Measurements from ENCODE around the gene IRF3. TPM values are rescaled to one million over a fixed set of nuclear protein-coding genes. Genes with fewer than 3 reads are reported as not detected.
"Not testable (repeated sequence)": the region's sequence is repeated elsewhere in the genome, so short reads cannot be mapped to it uniquely, and the experiment has no call there.

IRF3 gene
- total RNA-seq, 1 donor from 2014 or later, result 73.8 TPM

DNA sequence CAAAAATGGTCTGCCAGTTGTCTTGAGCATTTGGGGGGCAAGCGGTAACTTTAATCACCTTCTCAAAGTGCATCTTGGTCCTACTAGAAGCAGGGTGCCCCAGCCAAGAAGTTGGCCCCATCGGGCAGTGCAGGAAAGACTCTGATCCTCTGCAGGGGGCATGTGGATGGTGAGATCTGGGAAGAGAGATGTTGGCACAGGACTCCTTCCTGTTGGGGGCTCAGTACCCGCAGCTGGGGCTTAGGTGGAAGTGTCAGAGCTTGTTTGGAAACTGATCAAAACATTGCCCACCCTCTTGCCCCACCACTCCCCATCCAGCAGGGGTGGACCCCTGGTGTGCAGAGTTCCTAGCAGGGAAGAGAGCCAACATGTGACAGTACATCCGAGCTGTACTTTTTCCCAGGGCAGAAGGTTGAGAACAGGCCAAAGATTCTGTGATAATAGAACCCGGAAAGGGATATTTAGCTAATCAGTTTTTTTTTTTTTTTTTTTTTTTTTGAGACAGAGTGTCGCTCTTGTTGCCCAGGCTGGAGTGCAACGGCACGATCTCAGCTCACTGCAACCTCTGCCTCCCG, 34.6 kb downstream of the IRF3 start:
- no peak for DNase-seq (ENCODE audit: low read depth)
- no peak overlapping the region for H3K4me3 ChIP-seq (ENCODE audit: low read depth, low read length)
- no peak for TF ChIP-seq CTCF (conservative IDR thresholded peaks at IDR 0.05; ENCODE audit: low read depth, low read length)

DNA sequence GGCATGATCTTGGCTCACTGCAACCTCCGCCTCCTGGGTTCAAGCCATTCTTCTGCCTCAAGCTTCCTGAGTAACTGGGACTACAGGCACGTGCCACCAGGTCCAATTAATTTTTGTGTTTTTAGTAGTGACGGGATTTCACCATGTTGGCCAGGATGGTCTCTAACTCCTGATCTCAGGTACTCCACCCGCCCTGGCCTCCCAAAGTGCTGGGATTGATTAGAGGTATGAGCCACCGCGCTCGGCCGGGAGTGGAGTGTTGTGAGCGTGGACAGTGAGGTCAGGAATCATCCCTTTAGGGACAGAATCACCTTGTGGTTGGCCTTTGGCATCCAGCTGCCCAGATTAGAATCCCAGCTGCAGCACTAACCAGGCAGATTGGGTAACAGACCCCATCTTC, 36.0 kb downstream of the IRF3 start:
- no peak overlapping the region for H3K4me3 ChIP-seq (ENCODE audit: low read depth, low read length)
- DNase-seq (ENCODE audit: low read depth), result no peak
- TF ChIP-seq CTCF (conservative IDR thresholded peaks at IDR 0.05; ENCODE audit: low read depth, low read length), result no peak

- no peak for DNase-seq (ENCODE audit: low read depth)
- TF ChIP-seq CTCF (conservative IDR thresholded peaks at IDR 0.05; ENCODE audit: low read depth, low read length), result no peak
- H3K4me3 ChIP-seq (ENCODE audit: low read depth, low read length), result no peak overlapping the region
Observed at GRCh38 chr19:49626226-49626625, 39.4 kb downstream of the IRF3 start.

- no peak overlapping the region for H3K4me3 ChIP-seq (ENCODE audit: low read depth, low read length)
- no peak for TF ChIP-seq CTCF (conservative IDR thresholded peaks at IDR 0.05; ENCODE audit: low read depth, low read length)
- DNase-seq (ENCODE audit: low read depth), result no peak
Observed at GRCh38 chr19:49624967-49625910, 40.4 kb downstream of the IRF3 start.

GRCh38 chr19:49617860-49618259, 47.8 kb downstream of the IRF3 start:
- not testable (repeated sequence) for DNase-seq (ENCODE audit: low read depth); H3K4me3 ChIP-seq (ENCODE audit: low read depth, low read length)

- no peak for TF ChIP-seq CTCF (conservative IDR thresholded peaks at IDR 0.05; ENCODE audit: low read depth, low read length)
- no peak overlapping the region for H3K4me3 ChIP-seq (ENCODE audit: low read depth, low read length)
- DNase-seq (ENCODE audit: low read depth), result no peak
Observed at GRCh38 chr19:49616945-49617344, 48.7 kb downstream of the IRF3 start.

DNA sequence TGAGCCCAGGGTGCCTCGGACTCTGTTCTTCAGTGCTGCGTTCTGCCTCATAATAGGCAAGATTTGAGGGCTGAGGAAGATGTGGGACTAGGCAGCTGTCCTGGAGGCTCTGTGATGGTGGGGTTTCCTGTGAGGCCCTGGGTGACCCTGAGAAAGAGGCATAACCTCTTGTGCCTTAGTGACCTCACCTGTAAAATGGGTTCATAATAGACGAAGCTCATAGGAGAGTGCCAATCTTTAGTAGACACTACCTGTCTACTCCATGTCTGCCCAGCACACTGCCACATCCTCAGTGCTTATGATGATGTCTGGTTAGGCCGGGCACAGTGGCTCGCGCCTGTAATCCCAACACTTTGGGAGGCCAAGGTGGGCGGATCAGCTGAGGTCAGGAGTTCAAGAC, 49.1 kb downstream of the IRF3 start:
- no peak overlapping the region for H3K4me3 ChIP-seq (ENCODE audit: low read depth, low read length)
- TF ChIP-seq CTCF (conservative IDR thresholded peaks at IDR 0.05; ENCODE audit: low read depth, low read length), result no peak
- DNase-seq (ENCODE audit: low read depth), result no peak
